ENCODE measurements around the gene CALML6.

Gene CALML6

GRCh38 chr1:1892079-1892762 is 22.8 kb upstream of the CALML6 start:
- DNase-seq: no peak

GRCh38 chr1:1892763-1893120 is 22.3 kb upstream of the CALML6 start:
- no peak for DNase-seq

- no peak for DNase-seq
Observed at GRCh38 chr1:1893291-1893985, 21.6 kb upstream of the CALML6 start.

GRCh38 chr1:1893997-1894353 is 21.1 kb upstream of the CALML6 start:
- no peak for DNase-seq

- DNase-seq: no peak
Observed at GRCh38 chr1:1894354-1895059, 20.6 kb upstream of the CALML6 start.

GRCh38 chr1:1895060-1895418 is 20.0 kb upstream of the CALML6 start:
- no peak for DNase-seq

GRCh38 chr1:1895456-1896336 is 19.4 kb upstream of the CALML6 start:
- no peak for DNase-seq

- DNase-seq: no peak
Observed at GRCh38 chr1:1898246-1898933, 16.7 kb upstream of the CALML6 start.

GRCh38 chr1:1899266-1899966 is 15.6 kb upstream of the CALML6 start:
- DNase-seq: no peak

GRCh38 chr1:1899967-1900327 is 15.1 kb upstream of the CALML6 start:
- DNase-seq: no peak

GRCh38 chr1:1900883-1901640 is 14.0 kb upstream of the CALML6 start:
- DNase-seq: no peak

- DNase-seq: no peak
Observed at GRCh38 chr1:1901641-1902294, 13.3 kb upstream of the CALML6 start.

GRCh38 chr1:1903224-1903623 is 11.8 kb upstream of the CALML6 start:
- no peak for DNase-seq

GRCh38 chr1:1906185-1907097 is 8.6 kb upstream of the CALML6 start:
- peak; percentile 59 for DNase-seq

GRCh38 chr1:1907098-1907736 is 7.8 kb upstream of the CALML6 start:
- DNase-seq: peak; percentile 21

- DNase-seq: no peak
Observed at GRCh38 chr1:1908506-1908791, 6.6 kb upstream of the CALML6 start.

- no peak for DNase-seq
Observed at GRCh38 chr1:1910033-1910465, 5.0 kb upstream of the CALML6 start.

- DNase-seq: no peak
Observed at GRCh38 chr1:1910651-1911331, 4.3 kb upstream of the CALML6 start.

Measured in fibroblast of skin of right quadriceps (primary cell).